Liver (tissue), 9 donors: ENCODE measurements around the gene CRACDL. TPM values are rescaled to one million over a fixed set of nuclear protein-coding genes. Genes with fewer than 3 reads are reported as not detected.

Experiments used
- DNase-seq: peaks from one replicate; pipeline ENCODE4 v3.0.0-alpha.2; 2017; ENCODE audit warnings: low spot score
- H3K27ac ChIP-seq, 2 donors: one replicate each; pipeline ENCODE4 v1.7.0; 2013; ENCODE audit warnings: inconsistent platforms in 2 of 2, low read length in 2 of 2, control low read depth in 1 of 2, low read depth in 1 of 2, mild to moderate bottlenecking in 1 of 2
- H3K27me3 ChIP-seq, 4 donors: one replicate each; pipeline versions ENCODE4 v1.6.1 to v1.7.0; 2013; ENCODE audit warnings: low read length in 3 of 4, inconsistent platforms in 1 of 4, mild to moderate bottlenecking in 1 of 4, moderate library complexity in 1 of 4; ENCODE audit not compliant: control insufficient read depth in 4 of 4, insufficient read depth in 4 of 4
- H3K36me3 ChIP-seq, 4 donors: one replicate each; pipeline versions ENCODE4 v1.6.1 to v1.7.0; 2013; ENCODE audit warnings: low read length in 3 of 4, mild to moderate bottlenecking in 3 of 4, low read depth in 1 of 4, moderate library complexity in 1 of 4; ENCODE audit not compliant: control insufficient read depth in 4 of 4, insufficient read depth in 3 of 4
- H3K4me1 ChIP-seq, 4 donors: one replicate each; pipeline versions ENCODE4 v1.6.1 to v1.7.0; 2013; ENCODE audit warnings: low read length in 3 of 4, mild to moderate bottlenecking in 3 of 4, moderate library complexity in 1 of 4; ENCODE audit not compliant: control insufficient read depth in 4 of 4, insufficient read depth in 4 of 4
- H3K4me3 ChIP-seq, 3 donors: one replicate each; pipeline versions ENCODE4 v1.6.1 to v1.7.0; 2013; ENCODE audit warnings: low read length in 3 of 3, control low read depth in 1 of 3, low read depth in 1 of 3, mild to moderate bottlenecking in 1 of 3
- H3K9ac ChIP-seq, 2 donors: one replicate each; pipeline ENCODE4 v1.7.0; 2013; ENCODE audit warnings: low read length in 2 of 2, mild to moderate bottlenecking in 2 of 2, moderate library complexity in 2 of 2, control low read depth in 1 of 2, low read depth in 1 of 2
- H3K9me3 ChIP-seq, 4 donors: one replicate each; pipeline versions ENCODE4 v1.6.1 to v1.7.0; 2013; ENCODE audit warnings: low read length in 3 of 4; ENCODE audit not compliant: control insufficient read depth in 4 of 4
- EGR1 ChIP-seq, 2 donors: IDR thresholded peaks; 2 replicates each; pipeline ENCODE4 v1.6.1; 2016 to 2018; ENCODE audit warnings: antibody characterized with exemption in 2 of 2, low read depth in 2 of 2
- FOXA1 ChIP-seq: IDR thresholded peaks from 2 replicates; pipeline ENCODE4 v1.6.1; 2016; ENCODE audit warnings: antibody characterized with exemption
- FOXA2 ChIP-seq: IDR thresholded peaks from 2 replicates; pipeline ENCODE4 v1.6.1; 2016; ENCODE audit warnings: antibody characterized with exemption
- GABPA ChIP-seq, 2 donors: IDR thresholded peaks in 1 of 2; conservative IDR thresholded peaks in 1 of 2; 2 replicates each; pipeline ENCODE4 v1.6.1; 2016; ENCODE audit warnings: antibody characterized with exemption in 2 of 2, mild to moderate bottlenecking in 1 of 2, moderate library complexity in 1 of 2
- HNF4A ChIP-seq, 2 donors: conservative IDR thresholded peaks; 2 replicates each; pipeline ENCODE4 v1.6.1; 2016; ENCODE audit warnings: antibody characterized with exemption in 2 of 2, mild to moderate bottlenecking in 2 of 2
- HNF4G ChIP-seq: IDR thresholded peaks from 2 replicates; pipeline ENCODE4 v1.6.1; 2016; ENCODE audit warnings: antibody characterized with exemption
- JUND ChIP-seq, 2 donors: IDR thresholded peaks; 2 replicates each; pipeline ENCODE4 v1.6.1; 2016; ENCODE audit warnings: antibody characterized with exemption in 2 of 2
- NR2F2 ChIP-seq: IDR thresholded peaks from 2 replicates; pipeline ENCODE4 v1.6.1; 2016; ENCODE audit warnings: antibody characterized with exemption
- RAD21 ChIP-seq, 2 donors: IDR thresholded peaks; 2 replicates each; pipeline ENCODE4 v1.6.1; 2016; ENCODE audit warnings: antibody characterized with exemption in 2 of 2, mild to moderate bottlenecking in 2 of 2
- RXRA ChIP-seq, 2 donors: IDR thresholded peaks; 2 replicates each; pipeline ENCODE4 v1.6.1; 2017 to 2018; ENCODE audit warnings: antibody characterized with exemption in 2 of 2, mild to moderate bottlenecking in 1 of 2
- SP1 ChIP-seq: IDR thresholded peaks from 2 replicates; pipeline ENCODE4 v1.6.1; 2018; ENCODE audit warnings: antibody characterized with exemption, mild to moderate bottlenecking
- TAF1 ChIP-seq: conservative IDR thresholded peaks from 2 replicates; pipeline ENCODE4 v1.6.1; 2016; ENCODE audit warnings: antibody characterized with exemption, mild to moderate bottlenecking
- YY1 ChIP-seq: IDR thresholded peaks from 2 replicates; pipeline ENCODE4 v1.6.1; 2016; ENCODE audit warnings: antibody characterized with exemption, mild to moderate bottlenecking
- WGBS: extraction: QIAGEN DNeasy Blood & Tissue Kit; methylation state at CpG from one replicate; pipeline ENCODE4 v1.1.7; 2013; 5-methylcytosine and 5-hydroxymethylcytosine counted together
- polyA plus RNA-seq, 2 donors: library from polyadenylated mRNA; stranded (reverse) in 1 of 2; unstranded in 1 of 2; fragments of 200-250 nt in 1 of 2; fragments of >200 nt in 1 of 2; fragmentation: Nextera tagmentation in 1 of 2; extraction: Ambion mirVana in 1 of 2; gene quantifications; one replicate each; pipeline versions ENCODE4 v1.2.1 to v1.2.3, GENCODE V29; 2013 to 2015
- total RNA-seq, 2 donors: library from RNA; depleted of rRNA; stranded (reverse); fragments of >200 nt; gene quantifications; one replicate each; pipeline ENCODE4 v1.2.3, GENCODE V29; 2014
- TF ChIP-seq, protein P1 (sequence below): IDR thresholded peaks from 2 replicates; pipeline ENCODE4 v1.6.1; 2016; ENCODE audit warnings: antibody characterized with exemption
- TF ChIP-seq, protein P2 (sequence below): IDR thresholded peaks from 2 replicates; pipeline ENCODE4 v1.6.1; 2016; ENCODE audit warnings: antibody characterized with exemption, mild to moderate bottlenecking
- TF ChIP-seq, protein P3 (sequence below): IDR thresholded peaks from 2 replicates; pipeline ENCODE4 v1.6.1; 2016; ENCODE audit warnings: antibody characterized with exemption
- TF ChIP-seq, protein P4 (sequence below): IDR thresholded peaks from 2 replicates; pipeline ENCODE4 v1.6.1; 2016; ENCODE audit warnings: antibody characterized with exemption
- TF ChIP-seq, protein P5 (sequence below): fragments of 150-350 bp; IDR thresholded peaks from 2 replicates; pipeline ENCODE4 v1.5.1; 2017; ENCODE audit warnings: improper control_type of control experiment, low read depth, low read length; ENCODE audit not compliant: missing input control
- donor health status: healthy.
- donor health status: healthy.
- donor health status: healthy.
- donor health status: healthy.
- donor health status: healthy.

Gene CRACDL
- total and polyA plus RNA-seq, 4 donors = 0.13 to 0.46 (median 0.29) TPM

DNA sequence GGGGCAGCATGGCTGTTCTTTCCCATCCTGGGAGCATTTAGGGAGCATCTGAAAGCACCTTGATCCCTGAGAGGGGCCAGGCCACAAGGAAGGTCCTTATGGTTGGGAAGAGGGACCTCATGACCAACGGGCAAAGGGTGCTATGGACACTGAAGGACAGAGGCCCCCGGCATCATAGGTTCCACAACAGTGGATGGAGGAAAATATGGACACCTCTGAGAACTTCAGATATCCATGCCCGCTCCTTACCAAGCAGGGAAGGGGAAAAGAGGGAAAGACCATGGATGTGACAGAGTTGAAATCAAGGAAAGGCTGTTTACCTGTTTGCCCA is 111.0 kb downstream of the CRACDL start:
- H3K4me1 ChIP-seq = peaks cover 0 to 6% (median 0%) of the 10 kb centered on the region in 4 donors
- no peaks in the 10 kb centered on the region for H3K27me3 ChIP-seq
- DNase-seq = no peak
- H3K4me3 ChIP-seq = no peak overlapping the region
- H3K9ac ChIP-seq = no peak overlapping the region
- H3K27ac ChIP-seq = no peak overlapping the region
- no peak for TF ChIP-seq TAF1
- no peaks in the 10 kb centered on the region for H3K36me3 ChIP-seq
- H3K9me3 ChIP-seq = no peaks in the 10 kb centered on the region
- 96% methylated on average over 3 of the region's 3 CpGs for WGBS

DNA sequence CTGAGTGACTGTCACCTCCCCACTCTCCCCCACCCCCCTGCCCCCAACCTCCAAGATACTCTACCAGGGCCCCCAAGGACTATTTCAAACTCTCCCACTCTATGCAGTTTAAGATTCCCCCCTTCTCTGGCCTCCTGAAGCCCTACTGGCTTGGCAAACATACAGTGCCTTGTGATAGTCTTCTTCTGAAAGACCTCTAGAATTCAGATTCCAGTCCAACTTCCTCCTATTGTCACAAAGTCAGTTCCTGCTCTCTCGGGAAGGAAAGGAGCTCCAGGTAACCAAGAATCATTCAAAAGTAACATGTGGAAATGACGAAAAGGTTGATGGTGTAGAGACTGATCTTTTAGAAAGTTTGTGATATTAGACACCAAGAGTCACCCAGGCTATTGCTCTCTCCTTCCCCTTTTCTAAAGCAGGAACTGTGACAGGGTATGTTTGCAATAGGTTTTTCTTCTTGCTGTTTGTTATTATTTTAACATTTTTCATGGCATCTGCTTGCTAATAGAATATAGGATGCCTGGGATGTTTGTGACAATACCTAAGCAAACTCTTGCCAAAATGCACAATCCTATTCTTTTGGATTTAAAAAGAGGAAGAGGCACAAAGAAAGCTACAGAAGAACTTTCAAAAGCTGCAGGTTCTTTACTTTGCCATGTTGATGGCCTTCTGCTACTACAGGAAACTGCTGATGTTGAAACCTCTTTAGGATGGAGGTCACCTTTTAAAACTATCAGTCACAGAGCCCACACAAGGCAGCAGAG is 111.6 kb downstream of the CRACDL start:
- Histone ChIP-seq H3K36me3 (no peaks in the 10 kb centered on the region), H3K9me3 (no peaks in the 10 kb centered on the region), H3K27ac (no peak overlapping the region), H3K27me3 (no peaks in the 10 kb centered on the region), H3K9ac (no peak overlapping the region), H3K4me3 (no peak overlapping the region), H3K4me1 (peaks cover 0 to 6% (median 0%) of the 10 kb centered on the region in 4 donors)
- no peak for DNase-seq
- WGBS = 70% methylated on average over 2 of the region's 2 CpGs
- TF ChIP-seq, protein P1, sequence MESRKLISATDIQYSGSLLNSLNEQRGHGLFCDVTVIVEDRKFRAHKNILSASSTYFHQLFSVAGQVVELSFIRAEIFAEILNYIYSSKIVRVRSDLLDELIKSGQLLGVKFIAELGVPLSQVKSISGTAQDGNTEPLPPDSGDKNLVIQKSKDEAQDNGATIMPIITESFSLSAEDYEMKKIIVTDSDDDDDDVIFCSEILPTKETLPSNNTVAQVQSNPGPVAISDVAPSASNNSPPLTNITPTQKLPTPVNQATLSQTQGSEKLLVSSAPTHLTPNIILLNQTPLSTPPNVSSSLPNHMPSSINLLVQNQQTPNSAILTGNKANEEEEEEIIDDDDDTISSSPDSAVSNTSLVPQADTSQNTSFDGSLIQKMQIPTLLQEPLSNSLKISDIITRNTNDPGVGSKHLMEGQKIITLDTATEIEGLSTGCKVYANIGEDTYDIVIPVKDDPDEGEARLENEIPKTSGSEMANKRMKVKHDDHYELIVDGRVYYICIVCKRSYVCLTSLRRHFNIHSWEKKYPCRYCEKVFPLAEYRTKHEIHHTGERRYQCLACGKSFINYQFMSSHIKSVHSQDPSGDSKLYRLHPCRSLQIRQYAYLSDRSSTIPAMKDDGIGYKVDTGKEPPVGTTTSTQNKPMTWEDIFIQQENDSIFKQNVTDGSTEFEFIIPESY = no peak
- TF ChIP-seq, protein P2, sequence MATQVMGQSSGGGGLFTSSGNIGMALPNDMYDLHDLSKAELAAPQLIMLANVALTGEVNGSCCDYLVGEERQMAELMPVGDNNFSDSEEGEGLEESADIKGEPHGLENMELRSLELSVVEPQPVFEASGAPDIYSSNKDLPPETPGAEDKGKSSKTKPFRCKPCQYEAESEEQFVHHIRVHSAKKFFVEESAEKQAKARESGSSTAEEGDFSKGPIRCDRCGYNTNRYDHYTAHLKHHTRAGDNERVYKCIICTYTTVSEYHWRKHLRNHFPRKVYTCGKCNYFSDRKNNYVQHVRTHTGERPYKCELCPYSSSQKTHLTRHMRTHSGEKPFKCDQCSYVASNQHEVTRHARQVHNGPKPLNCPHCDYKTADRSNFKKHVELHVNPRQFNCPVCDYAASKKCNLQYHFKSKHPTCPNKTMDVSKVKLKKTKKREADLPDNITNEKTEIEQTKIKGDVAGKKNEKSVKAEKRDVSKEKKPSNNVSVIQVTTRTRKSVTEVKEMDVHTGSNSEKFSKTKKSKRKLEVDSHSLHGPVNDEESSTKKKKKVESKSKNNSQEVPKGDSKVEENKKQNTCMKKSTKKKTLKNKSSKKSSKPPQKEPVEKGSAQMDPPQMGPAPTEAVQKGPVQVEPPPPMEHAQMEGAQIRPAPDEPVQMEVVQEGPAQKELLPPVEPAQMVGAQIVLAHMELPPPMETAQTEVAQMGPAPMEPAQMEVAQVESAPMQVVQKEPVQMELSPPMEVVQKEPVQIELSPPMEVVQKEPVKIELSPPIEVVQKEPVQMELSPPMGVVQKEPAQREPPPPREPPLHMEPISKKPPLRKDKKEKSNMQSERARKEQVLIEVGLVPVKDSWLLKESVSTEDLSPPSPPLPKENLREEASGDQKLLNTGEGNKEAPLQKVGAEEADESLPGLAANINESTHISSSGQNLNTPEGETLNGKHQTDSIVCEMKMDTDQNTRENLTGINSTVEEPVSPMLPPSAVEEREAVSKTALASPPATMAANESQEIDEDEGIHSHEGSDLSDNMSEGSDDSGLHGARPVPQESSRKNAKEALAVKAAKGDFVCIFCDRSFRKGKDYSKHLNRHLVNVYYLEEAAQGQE = no peak
- TF ChIP-seq, protein P3, sequence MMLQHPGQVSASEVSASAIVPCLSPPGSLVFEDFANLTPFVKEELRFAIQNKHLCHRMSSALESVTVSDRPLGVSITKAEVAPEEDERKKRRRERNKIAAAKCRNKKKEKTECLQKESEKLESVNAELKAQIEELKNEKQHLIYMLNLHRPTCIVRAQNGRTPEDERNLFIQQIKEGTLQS = no peak
- TF ChIP-seq, protein P4, sequence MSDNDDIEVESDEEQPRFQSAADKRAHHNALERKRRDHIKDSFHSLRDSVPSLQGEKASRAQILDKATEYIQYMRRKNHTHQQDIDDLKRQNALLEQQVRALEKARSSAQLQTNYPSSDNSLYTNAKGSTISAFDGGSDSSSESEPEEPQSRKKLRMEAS = no peak
- TF ChIP-seq EGR1 (IDR thresholded peaks at IDR 0.05; ENCODE audit: low read depth in 2 of 2) = no peak
- TF ChIP-seq YY1 = no peak
- TF ChIP-seq, protein P5, sequence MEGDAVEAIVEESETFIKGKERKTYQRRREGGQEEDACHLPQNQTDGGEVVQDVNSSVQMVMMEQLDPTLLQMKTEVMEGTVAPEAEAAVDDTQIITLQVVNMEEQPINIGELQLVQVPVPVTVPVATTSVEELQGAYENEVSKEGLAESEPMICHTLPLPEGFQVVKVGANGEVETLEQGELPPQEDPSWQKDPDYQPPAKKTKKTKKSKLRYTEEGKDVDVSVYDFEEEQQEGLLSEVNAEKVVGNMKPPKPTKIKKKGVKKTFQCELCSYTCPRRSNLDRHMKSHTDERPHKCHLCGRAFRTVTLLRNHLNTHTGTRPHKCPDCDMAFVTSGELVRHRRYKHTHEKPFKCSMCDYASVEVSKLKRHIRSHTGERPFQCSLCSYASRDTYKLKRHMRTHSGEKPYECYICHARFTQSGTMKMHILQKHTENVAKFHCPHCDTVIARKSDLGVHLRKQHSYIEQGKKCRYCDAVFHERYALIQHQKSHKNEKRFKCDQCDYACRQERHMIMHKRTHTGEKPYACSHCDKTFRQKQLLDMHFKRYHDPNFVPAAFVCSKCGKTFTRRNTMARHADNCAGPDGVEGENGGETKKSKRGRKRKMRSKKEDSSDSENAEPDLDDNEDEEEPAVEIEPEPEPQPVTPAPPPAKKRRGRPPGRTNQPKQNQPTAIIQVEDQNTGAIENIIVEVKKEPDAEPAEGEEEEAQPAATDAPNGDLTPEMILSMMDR = no peak
- no peak for TF ChIP-seq JUND (IDR thresholded peaks at IDR 0.05)
- no peak for TF ChIP-seq TAF1
- no peak for TF ChIP-seq RXRA (IDR thresholded peaks at IDR 0.05)
- TF ChIP-seq FOXA1 = no peak
- TF ChIP-seq HNF4A (conservative IDR thresholded peaks at IDR 0.05) = no peak
- no peak for TF ChIP-seq SP1
- no peak for TF ChIP-seq RAD21 (IDR thresholded peaks at IDR 0.05)
- TF ChIP-seq GABPA (IDR thresholded peaks at IDR 0.05 in 1 of 2, conservative IDR thresholded peaks at IDR 0.05 in 1 of 2) = no peak
- TF ChIP-seq NR2F2 = no peak
- TF ChIP-seq FOXA2 = no peak
- TF ChIP-seq HNF4G = no peak
